Gastrocnemius medialis (tissue), 4 donors: ENCODE data around the gene OR3A2.
"Not testable (repeated sequence)": the region's sequence is repeated elsewhere in the genome, so short reads cannot be mapped to it uniquely, and the experiment has no call there.

Experiments
- POLR2A ChIP-seq, 2 donors: fragments of 450-650 bp; IDR thresholded peaks; one replicate each; pipeline ENCODE4 v1.6.1; 2017; ENCODE audit warnings: antibody characterized with exemption in 2 of 2, mild to moderate bottlenecking in 2 of 2, moderate library complexity in 2 of 2
- TF ChIP-seq, protein P1 (sequence below), 5 experiments: fragments of 450-650 bp in 3 of 5; fragments of 200-600 bp in 2 of 5; sonication (generic) in 2 of 5; IDR thresholded peaks in 4 of 5; conservative IDR thresholded peaks in 1 of 5; 1 replicate in 4 of 5; 2 replicates in 1 of 5; pipeline ENCODE4 v1.5.1; 2016 to 2019; ENCODE audit warnings: antibody characterized with exemption in 5 of 5, mild to moderate bottlenecking in 3 of 5, moderate library complexity in 3 of 5

DNA sequence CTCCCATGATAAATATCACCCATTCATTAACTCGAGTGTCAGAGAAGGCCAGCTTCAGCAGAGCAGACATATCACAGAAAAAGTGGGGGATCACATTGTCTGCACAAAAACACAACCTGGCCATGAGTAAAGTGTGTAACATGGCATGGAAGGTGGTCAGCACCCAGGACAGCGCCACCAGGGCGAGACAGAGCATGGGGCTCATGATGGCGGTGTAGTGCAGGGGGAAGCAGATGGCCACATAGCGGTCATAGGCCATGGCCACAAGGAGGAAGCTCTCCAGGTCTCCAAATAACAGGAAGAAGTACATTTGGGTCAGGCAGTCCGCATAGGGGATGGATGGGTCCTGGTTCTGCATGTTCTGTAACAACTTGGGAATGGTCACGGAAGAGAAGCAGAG, 11.7 kb upstream of the OR3A2 start:
- TF ChIP-seq, protein P1, sequence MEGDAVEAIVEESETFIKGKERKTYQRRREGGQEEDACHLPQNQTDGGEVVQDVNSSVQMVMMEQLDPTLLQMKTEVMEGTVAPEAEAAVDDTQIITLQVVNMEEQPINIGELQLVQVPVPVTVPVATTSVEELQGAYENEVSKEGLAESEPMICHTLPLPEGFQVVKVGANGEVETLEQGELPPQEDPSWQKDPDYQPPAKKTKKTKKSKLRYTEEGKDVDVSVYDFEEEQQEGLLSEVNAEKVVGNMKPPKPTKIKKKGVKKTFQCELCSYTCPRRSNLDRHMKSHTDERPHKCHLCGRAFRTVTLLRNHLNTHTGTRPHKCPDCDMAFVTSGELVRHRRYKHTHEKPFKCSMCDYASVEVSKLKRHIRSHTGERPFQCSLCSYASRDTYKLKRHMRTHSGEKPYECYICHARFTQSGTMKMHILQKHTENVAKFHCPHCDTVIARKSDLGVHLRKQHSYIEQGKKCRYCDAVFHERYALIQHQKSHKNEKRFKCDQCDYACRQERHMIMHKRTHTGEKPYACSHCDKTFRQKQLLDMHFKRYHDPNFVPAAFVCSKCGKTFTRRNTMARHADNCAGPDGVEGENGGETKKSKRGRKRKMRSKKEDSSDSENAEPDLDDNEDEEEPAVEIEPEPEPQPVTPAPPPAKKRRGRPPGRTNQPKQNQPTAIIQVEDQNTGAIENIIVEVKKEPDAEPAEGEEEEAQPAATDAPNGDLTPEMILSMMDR (IDR thresholded peaks at IDR 0.05 in 4 of 5, conservative IDR thresholded peaks at IDR 0.05 in 1 of 5), result not testable (repeated sequence)
- TF ChIP-seq POLR2A (IDR thresholded peaks at IDR 0.05), result not testable (repeated sequence)
